ENCODE measurements around the gene B3GNT4. TPM values are rescaled to one million over a fixed set of nuclear protein-coding genes. Genes with fewer than 3 reads are reported as not detected.

B3GNT4 gene
- total and polyA plus RNA-seq, 2 of the 13 experiments (the other 11 are each of a cell fraction or from before 2014, with no cell fraction given) = 0.04 to 0.21 TPM

DNA sequence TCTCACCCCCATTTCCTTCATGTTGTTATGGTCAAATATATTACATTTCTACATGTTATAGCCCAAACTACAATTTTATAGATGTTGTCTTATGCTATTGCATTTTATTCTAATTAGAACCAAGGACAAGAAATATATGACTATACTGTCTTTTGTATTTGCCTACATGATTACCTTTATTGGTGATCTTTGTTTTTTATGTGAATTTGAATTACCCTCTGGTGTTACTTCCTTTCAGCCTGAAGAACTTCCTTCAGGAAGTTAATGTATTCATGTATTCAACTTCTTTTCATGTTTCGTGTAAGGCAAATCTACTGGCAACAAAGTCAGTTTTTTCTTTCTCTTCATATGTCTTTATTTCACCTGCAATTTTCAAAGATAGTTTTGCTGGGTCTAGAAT, 8.7 kb upstream of the B3GNT4 start:
- no peak overlapping the region for H3K9ac ChIP-seq (ENCODE audit: insufficient read depth, low read depth, low read length)
- in situ Hi-C loops (cut with HindIII; ENCODE audit: extremely low pct_ligation_motif_present, low pct_unique_long_range_greater_than_20kb) (loop anchor here (5.0 kb wide), 1 partner anchor 53 kb away; no protein-coding TSS in a partner anchor), intact Hi-C loops (cut with micrococcal nuclease; ENCODE audit: unreplicated experiment) (no loop called here)
- H3K36me3 ChIP-seq (replicated peaks in 1 of 2; ENCODE audit: control insufficient read depth in 1 of 2, insufficient read depth in 2 of 2, low read length in 2 of 2) = no peaks in the 10 kb centered on the region
- H3K4me1 ChIP-seq (ENCODE audit: insufficient read depth, low read length) = peaks cover 39% of the 10 kb centered on the region
- H3K4me3 ChIP-seq (replicated peaks in 1 of 3; ENCODE audit: insufficient read depth in 1 of 3, low read depth in 2 of 3, low read length in 3 of 3) = no peak overlapping the region
- peaks cover 6 to 43% of the 10 kb centered on the region in 2 experiments for H3K27me3 ChIP-seq (ENCODE audit: control insufficient read depth in 1 of 2, insufficient read depth in 2 of 2, low read length in 2 of 2)
- no peak overlapping the region for H3K27ac ChIP-seq (ENCODE audit: extremely low read length, insufficient read depth, low read length)
- no peaks in the 10 kb centered on the region for H3K9me3 ChIP-seq (ENCODE audit: low read length)
- no peaks in the 10 kb centered on the region for H3K79me2 ChIP-seq (ENCODE audit: insufficient read depth, low read length)
- CTCF ChIA-PET (ENCODE audit: low intra/inter-chr PET ratio, low total read pairs) = no interaction called here
- H2AFZ ChIP-seq (ENCODE audit: low read length) = no peak overlapping the region
- H4K20me1 ChIP-seq (ENCODE audit: insufficient read depth, low read length) = no peaks in the 10 kb centered on the region
- FAIRE-seq = no peak
- TF ChIP-seq NCOA2 (CRISPR knock-in tag; IDR thresholded peaks at IDR 0.05) = no peak
- no peak for TF ChIP-seq ZNF660 (CRISPR knock-in tag; IDR thresholded peaks at IDR 0.05; ENCODE audit: borderline replicate concordance, low read depth)
- no peak for TF ChIP-seq HDAC1 (CRISPR knock-in tag; IDR thresholded peaks at IDR 0.05)
- no peak for TF ChIP-seq ELK4 (CRISPR knock-in tag; IDR thresholded peaks at IDR 0.05; ENCODE audit: borderline replicate concordance)
- no peak for TF ChIP-seq LRRFIP1 (CRISPR knock-in tag; conservative IDR thresholded peaks at IDR 0.05)
- no peak for TF ChIP-seq GATAD2A (CRISPR knock-in tag; IDR thresholded peaks at IDR 0.05)
- TF ChIP-seq ZNF788 (CRISPR knock-in tag; IDR thresholded peaks at IDR 0.05; ENCODE audit: borderline replicate concordance) = no peak
- no peak for TF ChIP-seq ZMYM2 (CRISPR knock-in tag; IDR thresholded peaks at IDR 0.05)
- TF ChIP-seq ZNF543 (CRISPR knock-in tag; IDR thresholded peaks at IDR 0.05) = no peak
- TF ChIP-seq, protein P1, sequence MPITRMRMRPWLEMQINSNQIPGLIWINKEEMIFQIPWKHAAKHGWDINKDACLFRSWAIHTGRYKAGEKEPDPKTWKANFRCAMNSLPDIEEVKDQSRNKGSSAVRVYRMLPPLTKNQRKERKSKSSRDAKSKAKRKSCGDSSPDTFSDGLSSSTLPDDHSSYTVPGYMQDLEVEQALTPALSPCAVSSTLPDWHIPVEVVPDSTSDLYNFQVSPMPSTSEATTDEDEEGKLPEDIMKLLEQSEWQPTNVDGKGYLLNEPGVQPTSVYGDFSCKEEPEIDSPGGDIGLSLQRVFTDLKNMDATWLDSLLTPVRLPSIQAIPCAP (CRISPR knock-in tag; IDR thresholded peaks at IDR 0.05; ENCODE audit: low read depth) = no peak
- TF ChIP-seq ZNF282 (IDR thresholded peaks at IDR 0.05; ENCODE audit: partially characterized antibody) = no peak
- TF ChIP-seq, protein P2, sequence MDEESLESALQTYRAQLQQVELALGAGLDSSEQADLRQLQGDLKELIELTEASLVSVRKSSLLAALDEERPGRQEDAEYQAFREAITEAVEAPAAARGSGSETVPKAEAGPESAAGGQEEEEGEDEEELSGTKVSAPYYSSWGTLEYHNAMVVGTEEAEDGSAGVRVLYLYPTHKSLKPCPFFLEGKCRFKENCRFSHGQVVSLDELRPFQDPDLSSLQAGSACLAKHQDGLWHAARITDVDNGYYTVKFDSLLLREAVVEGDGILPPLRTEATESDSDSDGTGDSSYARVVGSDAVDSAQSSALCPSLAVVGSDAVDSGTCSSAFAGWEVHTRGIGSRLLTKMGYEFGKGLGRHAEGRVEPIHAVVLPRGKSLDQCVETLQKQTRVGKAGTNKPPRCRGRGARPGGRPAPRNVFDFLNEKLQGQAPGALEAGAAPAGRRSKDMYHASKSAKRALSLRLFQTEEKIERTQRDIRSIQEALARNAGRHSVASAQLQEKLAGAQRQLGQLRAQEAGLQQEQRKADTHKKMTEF (CRISPR knock-in tag; IDR thresholded peaks at IDR 0.05) = no peak
- TF ChIP-seq PCBP2 (optimal IDR thresholded peaks at IDR 0.05; ENCODE audit: low read depth, low read length, poor library complexity, severe bottlenecking) = no peak
- POLR2A ChIA-PET = no interaction called here
- ATAC-seq = no peak
- no peak overlapping the region for H3K4me2 ChIP-seq (ENCODE audit: low read depth, low read length)
- no TSS peak for BruUV-seq (replicated peaks)
- WGBS (ENCODE audit: low lambda C conversion rate) = 27% methylated on average over 1 of the region's 1 CpG
- DNase-seq (ENCODE audit: low spot score) = no peak

Measured in HepG2 (cell line).